Mucosa of stomach (tissue), 1 donor: ENCODE data around the gene RYR1.
"Not testable (repeated sequence)": the region's sequence is repeated elsewhere in the genome, so short reads cannot be mapped to it uniquely, and the experiment has no call there.

Experiments
- H3K27me3 ChIP-seq: one replicate; pipeline ENCODE4 v1.7.0; 2013; ENCODE audit warnings: mild to moderate bottlenecking, low read length; ENCODE audit not compliant: control insufficient read depth, insufficient read depth
- H3K36me3 ChIP-seq: one replicate; pipeline ENCODE4 v1.7.0; 2013; ENCODE audit warnings: low read length; ENCODE audit not compliant: control insufficient read depth, insufficient read depth
- H3K4me1 ChIP-seq: one replicate; pipeline ENCODE4 v1.7.0; 2013; ENCODE audit warnings: mild to moderate bottlenecking, low read length; ENCODE audit not compliant: control insufficient read depth, insufficient read depth
- H3K4me3 ChIP-seq: one replicate; pipeline ENCODE4 v1.7.0; 2013; ENCODE audit warnings: low read length
- H3K9ac ChIP-seq: one replicate; pipeline ENCODE4 v1.7.0; 2013; ENCODE audit warnings: mild to moderate bottlenecking, low read length, moderate library complexity
- H3K9me3 ChIP-seq: one replicate; pipeline ENCODE4 v1.7.0; 2013; ENCODE audit warnings: mild to moderate bottlenecking, low read length, moderate library complexity; ENCODE audit not compliant: control insufficient read depth
- donor health status: Pancreatic carcinoma.

The RYR1 gene

DNA sequence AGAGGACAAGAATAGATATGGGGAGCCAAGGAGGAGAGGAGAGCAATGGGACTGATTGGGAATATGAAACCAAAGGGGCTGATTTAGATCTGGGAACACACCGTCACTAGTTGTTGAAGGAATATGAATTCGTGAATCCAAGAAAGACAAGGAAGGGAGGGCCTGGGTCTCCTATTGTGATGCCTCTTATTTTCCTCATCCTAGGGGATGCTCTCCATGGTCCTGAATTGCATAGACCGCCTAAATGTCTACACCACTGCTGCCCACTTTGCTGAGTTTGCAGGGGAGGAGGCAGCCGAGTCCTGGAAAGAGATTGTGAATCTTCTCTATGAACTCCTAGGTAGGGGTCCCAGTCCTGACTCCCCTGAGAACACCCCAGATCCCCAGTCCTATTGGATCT is 21.5 kb downstream of the RYR1 start:
- H3K27me3 ChIP-seq, result no peaks in the 10 kb centered on the region
- H3K9ac ChIP-seq, result no peak overlapping the region
- no peaks in the 10 kb centered on the region for H3K36me3 ChIP-seq
- no peaks in the 10 kb centered on the region for H3K4me1 ChIP-seq
- H3K4me3 ChIP-seq, result no peak overlapping the region
- no peaks in the 10 kb centered on the region for H3K9me3 ChIP-seq

DNA sequence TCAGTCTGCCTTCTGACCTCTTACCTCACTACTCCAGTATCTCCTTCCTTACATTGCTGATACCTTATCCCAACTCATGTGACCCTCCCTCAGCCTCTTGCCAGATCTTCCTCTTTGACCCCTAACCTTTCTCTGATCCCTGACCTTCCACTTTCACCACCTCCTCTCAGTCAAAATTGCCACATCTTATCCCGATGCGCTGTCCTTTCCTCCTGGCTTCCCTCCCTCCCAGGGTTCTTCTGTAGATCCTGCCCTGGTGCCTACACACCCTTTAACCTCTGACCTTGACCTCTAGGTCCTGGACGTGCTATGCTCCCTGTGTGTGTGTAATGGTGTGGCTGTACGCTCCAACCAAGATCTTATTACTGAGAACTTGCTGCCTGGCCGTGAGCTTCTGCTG is 23.7 kb downstream of the RYR1 start:
- H3K9ac ChIP-seq, result no peak overlapping the region
- no peaks in the 10 kb centered on the region for H3K27me3 ChIP-seq
- no peaks in the 10 kb centered on the region for H3K36me3 ChIP-seq
- H3K4me1 ChIP-seq, result no peaks in the 10 kb centered on the region
- no peaks in the 10 kb centered on the region for H3K9me3 ChIP-seq
- no peak overlapping the region for H3K4me3 ChIP-seq

DNA sequence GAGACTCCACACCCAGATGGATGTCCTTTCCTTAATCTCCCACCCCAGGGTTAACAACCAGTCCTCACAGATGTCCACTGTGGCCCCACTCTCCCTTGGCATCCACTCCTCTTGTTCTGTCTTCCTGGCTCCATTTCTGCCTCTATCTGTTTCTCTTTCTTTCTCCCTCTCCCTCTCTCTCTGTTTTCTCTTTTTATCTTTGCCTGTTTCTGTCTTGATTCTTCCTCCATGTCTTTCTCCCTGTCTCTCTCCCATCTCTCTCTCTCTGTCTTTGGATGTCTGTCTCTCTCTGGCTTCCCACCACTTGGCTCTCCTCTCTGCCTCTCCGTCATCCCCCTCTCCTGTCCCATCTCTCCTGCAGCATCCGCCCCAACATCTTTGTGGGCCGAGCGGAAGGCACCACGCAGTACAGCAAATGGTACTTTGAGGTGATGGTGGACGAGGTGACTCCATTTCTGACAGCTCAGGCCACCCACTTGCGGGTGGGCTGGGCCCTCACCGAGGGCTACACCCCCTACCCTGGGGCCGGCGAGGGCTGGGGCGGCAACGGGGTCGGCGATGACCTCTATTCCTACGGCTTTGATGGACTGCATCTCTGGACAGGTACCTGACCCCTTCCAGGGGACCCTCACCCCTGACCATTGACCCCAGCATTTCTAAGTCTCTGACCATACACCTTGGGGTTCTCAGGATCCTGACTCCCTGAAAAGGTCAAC is 24.4 kb downstream of the RYR1 start:
- Histone ChIP-seq H3K27me3 (no peaks in the 10 kb centered on the region), H3K4me1 (no peaks in the 10 kb centered on the region), H3K9ac (no peak overlapping the region), H3K36me3 (no peaks in the 10 kb centered on the region), H3K4me3 (no peak overlapping the region), H3K9me3 (no peaks in the 10 kb centered on the region)

DNA sequence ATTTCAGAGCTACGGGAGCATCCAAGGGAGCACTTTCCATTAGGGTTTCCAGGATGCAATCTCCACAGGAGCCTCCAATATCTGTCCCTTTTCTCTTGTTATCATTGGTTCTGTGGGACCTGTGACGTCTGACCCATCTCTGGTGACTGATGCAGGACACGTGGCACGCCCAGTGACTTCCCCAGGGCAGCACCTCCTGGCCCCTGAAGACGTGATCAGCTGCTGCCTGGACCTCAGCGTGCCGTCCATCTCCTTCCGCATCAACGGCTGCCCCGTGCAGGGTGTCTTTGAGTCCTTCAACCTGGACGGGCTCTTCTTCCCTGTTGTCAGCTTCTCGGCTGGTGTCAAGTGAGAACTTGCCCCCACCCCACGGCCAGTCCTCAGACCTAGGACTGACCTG is 25.5 kb downstream of the RYR1 start:
- no peak overlapping the region for H3K9ac ChIP-seq
- no peaks in the 10 kb centered on the region for H3K36me3 ChIP-seq

DNA sequence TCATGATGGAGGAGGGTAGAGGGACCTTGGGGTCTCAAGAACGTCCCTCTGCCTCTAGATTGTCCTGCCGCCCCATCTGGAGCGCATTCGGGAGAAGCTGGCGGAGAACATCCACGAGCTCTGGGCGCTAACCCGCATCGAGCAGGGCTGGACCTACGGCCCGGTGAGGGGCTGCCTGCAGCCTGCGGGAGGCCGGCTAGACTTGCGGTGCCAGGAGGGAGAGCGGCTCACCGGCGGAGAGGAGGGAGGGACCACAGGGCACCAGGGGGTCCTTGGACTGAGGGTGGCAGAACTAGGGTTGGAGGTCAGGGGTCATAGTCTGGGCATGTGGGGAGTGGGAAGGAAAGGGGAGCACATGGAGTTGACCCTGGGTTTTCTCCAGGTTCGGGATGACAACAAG is 29.9 kb downstream of the RYR1 start:
- Histone ChIP-seq H3K9me3 (no peaks in the 10 kb centered on the region), H3K9ac (no peak overlapping the region), H3K4me3 (no peak overlapping the region), H3K27me3 (no peaks in the 10 kb centered on the region), H3K36me3 (no peaks in the 10 kb centered on the region), H3K4me1 (no peaks in the 10 kb centered on the region)

More for the DNA sequence above, 25.5 kb downstream of the RYR1 start:
- Histone ChIP-seq H3K4me1 (no peaks in the 10 kb centered on the region), H3K27me3 (no peaks in the 10 kb centered on the region), H3K9me3 (no peaks in the 10 kb centered on the region), H3K4me3 (no peak overlapping the region)

DNA sequence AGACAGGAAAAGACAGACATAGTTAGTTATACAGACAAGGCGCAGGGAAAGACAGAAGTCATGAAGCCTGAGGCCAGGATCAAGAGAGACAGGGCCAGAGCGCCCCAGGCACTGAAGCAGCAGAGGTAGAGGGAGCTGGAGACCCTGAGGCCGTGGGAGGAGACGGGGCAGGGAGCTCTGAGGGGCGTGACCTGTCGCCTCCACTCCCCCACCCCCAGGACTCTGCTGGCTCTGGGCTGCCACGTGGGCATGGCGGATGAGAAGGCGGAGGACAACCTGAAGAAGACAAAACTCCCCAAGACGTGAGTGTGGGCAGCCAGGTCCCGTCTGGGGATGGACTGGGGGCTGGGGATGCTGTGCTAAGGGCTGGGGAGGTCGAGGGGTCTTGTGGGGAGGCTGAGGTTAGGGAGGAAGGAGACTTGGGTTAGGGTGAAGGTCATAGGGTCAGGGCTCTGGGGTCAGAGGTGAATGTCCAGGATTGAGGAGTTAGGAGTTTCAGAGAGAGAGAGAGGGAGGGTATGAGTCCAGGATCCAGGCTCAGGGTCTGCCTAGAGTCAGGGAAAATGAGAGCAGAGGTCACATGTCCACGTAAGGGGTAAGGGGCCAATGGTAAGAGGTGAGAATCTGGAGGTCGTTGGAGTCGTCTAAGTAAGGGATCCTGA is 31.1 kb downstream of the RYR1 start:
- Histone ChIP-seq H3K9me3 (no peaks in the 10 kb centered on the region), H3K27me3 (no peaks in the 10 kb centered on the region), H3K4me3 (no peak overlapping the region), H3K9ac (no peak overlapping the region), H3K4me1 (no peaks in the 10 kb centered on the region), H3K36me3 (no peaks in the 10 kb centered on the region)

DNA sequence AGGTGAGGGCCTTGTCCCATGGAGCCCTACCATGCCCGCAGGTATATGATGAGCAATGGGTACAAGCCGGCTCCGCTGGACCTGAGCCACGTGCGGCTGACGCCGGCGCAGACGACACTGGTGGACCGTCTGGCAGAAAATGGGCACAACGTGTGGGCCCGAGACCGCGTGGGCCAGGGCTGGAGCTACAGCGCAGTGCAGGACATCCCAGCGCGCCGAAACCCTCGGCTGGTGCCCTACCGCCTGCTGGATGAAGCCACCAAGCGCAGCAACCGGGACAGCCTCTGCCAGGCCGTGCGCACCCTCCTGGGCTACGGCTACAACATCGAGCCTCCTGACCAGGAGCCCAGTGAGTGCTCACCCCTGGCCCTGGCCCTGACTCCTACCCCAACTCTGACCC is 32.6 kb downstream of the RYR1 start:
- H3K4me1 ChIP-seq, result no peaks in the 10 kb centered on the region
- no peak overlapping the region for H3K9ac ChIP-seq
- H3K9me3 ChIP-seq, result no peaks in the 10 kb centered on the region
- H3K36me3 ChIP-seq, result no peaks in the 10 kb centered on the region
- no peak overlapping the region for H3K4me3 ChIP-seq
- H3K27me3 ChIP-seq, result no peaks in the 10 kb centered on the region

DNA sequence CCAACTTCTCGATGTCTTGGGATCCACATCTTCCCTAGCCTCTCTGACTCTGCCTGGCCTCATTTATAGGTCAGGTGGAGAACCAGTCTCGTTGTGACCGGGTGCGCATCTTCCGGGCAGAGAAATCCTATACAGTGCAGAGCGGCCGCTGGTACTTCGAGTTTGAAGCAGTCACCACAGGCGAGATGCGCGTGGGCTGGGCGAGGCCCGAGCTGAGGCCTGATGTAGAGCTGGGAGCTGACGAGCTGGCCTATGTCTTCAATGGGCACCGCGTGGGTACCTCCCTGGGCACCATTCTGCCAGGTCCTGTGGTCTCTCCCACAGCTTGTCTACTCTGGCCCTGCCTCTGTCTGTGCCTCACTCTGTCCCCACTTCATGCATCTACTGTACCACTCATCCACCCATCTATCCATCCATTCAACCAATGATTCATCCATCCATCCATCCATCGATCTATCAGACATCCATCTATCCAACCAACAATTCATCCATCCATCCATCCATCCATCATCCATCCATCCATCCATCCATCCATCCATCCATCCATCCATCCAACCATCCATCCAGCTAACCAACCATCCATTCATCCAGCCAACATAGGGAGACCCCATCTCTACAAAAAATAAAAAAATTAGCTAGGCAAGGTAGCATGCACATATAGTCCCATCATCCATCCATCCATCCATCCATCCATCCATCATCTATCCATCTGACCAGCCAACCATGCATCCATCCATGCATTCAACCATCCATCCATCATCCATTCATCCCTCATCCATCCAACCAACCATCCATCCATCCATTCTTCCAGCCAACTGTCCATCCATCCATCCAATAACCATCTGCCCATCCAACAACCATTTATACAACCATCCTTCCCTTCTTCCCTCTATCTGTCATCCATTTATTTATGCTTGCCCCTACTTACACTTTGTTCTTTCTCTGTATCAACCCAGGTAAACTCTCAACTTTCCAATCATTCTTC is 34.3 kb downstream of the RYR1 start:
- no peaks in the 10 kb centered on the region for H3K4me1 ChIP-seq
- H3K9me3 ChIP-seq, result no peaks in the 10 kb centered on the region
- H3K36me3 ChIP-seq, result no peaks in the 10 kb centered on the region
- no peaks in the 10 kb centered on the region for H3K27me3 ChIP-seq
- no peak overlapping the region for H3K9ac ChIP-seq
- H3K4me3 ChIP-seq, result no peak overlapping the region

DNA sequence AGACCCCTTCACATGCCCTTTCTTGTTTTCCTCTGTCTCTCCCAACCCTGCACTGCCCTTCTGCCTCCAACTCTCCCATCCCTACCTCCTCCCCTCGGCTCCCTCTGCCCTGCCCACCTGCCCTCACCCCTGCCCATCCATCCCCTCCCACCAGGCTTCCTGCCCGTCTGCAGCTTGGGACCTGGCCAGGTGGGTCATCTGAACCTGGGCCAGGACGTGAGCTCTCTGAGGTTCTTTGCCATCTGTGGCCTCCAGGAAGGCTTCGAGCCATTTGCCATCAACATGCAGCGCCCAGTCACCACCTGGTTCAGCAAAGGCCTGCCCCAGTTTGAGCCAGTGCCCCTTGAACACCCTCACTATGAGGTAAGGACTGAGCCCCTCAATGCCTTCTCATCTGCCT is 35.7 kb downstream of the RYR1 start:
- H3K9me3 ChIP-seq, result no peaks in the 10 kb centered on the region
- H3K27me3 ChIP-seq, result no peaks in the 10 kb centered on the region
- H3K4me3 ChIP-seq, result no peak overlapping the region
- no peaks in the 10 kb centered on the region for H3K36me3 ChIP-seq
- no peaks in the 10 kb centered on the region for H3K4me1 ChIP-seq
- no peak overlapping the region for H3K9ac ChIP-seq

DNA sequence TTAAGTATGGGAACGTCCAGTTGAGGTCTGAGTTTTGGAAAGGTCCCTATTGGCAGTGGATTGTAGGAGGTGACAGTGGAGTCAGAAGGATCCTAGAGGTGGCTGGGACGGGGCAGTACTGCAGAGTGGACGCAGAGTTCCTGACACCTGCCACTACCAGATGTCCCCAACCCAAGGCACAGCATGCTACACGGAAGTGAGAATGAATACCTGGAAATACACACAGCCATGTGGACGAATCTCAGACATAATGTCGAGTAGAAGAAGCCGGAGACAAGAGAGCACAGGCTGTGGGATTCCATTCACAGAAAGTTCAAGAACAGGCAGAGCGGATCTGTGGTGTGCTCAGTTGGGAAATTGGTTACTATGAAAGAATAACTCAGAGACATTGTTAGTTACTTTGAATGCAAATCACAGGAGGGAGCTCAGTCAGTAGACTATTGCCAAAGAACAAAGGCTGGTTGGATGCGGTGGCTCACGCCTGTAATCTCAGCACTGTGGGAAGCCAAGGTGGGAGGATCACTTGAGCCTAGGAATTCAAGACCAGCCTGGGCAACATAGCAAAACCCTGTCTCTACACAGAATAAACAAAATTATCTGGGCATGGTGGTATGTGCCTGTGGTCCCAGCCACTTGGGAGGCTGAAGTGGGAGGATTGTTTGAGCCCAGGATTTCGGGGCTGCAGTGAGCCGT is 37.4 kb downstream of the RYR1 start:
- Histone ChIP-seq H3K9ac (no peak overlapping the region), H3K36me3 (no peaks in the 10 kb centered on the region), H3K27me3 (no peaks in the 10 kb centered on the region)

DNA sequence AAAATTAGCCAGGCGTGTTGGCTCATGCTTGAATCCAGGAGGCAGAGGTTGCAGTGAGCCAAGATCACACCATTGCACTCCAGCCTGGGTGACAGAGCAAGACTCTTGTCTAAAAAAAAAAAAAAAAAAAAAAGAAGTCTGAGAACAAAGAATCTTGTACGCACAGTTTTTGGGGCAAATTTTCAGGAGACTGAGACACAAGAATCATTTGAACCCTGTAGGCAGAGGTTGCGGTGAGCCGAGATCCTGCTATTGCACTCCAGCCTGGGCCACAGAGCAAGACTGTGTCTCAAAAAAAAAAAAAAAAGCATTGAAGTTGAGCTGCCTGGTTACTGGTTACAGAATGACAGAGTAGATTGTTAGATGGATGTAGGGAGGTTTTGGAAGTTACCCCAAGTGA is 39.2 kb downstream of the RYR1 start:
- H3K4me3 ChIP-seq, H3K36me3 ChIP-seq, H3K27me3 ChIP-seq, H3K9me3 ChIP-seq, H3K9ac ChIP-seq, H3K4me1 ChIP-seq: not testable (repeated sequence)

More for the DNA sequence above, 37.4 kb downstream of the RYR1 start:
- no peaks in the 10 kb centered on the region for H3K4me1 ChIP-seq
- H3K9me3 ChIP-seq, result no peaks in the 10 kb centered on the region
- no peak overlapping the region for H3K4me3 ChIP-seq
